Gastroesophageal sphincter (tissue), 3 donors: ENCODE data around the gene MEIS2.

Experiments
- POLR2AphosphoS5 ChIP-seq: sonication (generic); formaldehyde crosslinking; IDR thresholded peaks from one replicate; pipeline ENCODE4 v1.6.1; 2017; ENCODE audit warnings: antibody characterized with exemption
- TF ChIP-seq, protein P1 (sequence below), 4 experiments: fragments of 200-600 bp in 2 of 4; fragments of 450-650 bp in 2 of 4; sonication (generic) in 1 of 4; IDR thresholded peaks; one replicate each; pipeline ENCODE4 v1.5.1; 2017 to 2019; ENCODE audit warnings: antibody characterized with exemption in 4 of 4, mild to moderate bottlenecking in 2 of 4, moderate library complexity in 2 of 4

GRCh38 chr15:37081983-37082382, 18.4 kb downstream of the MEIS2 start:
- TF ChIP-seq, protein P1, sequence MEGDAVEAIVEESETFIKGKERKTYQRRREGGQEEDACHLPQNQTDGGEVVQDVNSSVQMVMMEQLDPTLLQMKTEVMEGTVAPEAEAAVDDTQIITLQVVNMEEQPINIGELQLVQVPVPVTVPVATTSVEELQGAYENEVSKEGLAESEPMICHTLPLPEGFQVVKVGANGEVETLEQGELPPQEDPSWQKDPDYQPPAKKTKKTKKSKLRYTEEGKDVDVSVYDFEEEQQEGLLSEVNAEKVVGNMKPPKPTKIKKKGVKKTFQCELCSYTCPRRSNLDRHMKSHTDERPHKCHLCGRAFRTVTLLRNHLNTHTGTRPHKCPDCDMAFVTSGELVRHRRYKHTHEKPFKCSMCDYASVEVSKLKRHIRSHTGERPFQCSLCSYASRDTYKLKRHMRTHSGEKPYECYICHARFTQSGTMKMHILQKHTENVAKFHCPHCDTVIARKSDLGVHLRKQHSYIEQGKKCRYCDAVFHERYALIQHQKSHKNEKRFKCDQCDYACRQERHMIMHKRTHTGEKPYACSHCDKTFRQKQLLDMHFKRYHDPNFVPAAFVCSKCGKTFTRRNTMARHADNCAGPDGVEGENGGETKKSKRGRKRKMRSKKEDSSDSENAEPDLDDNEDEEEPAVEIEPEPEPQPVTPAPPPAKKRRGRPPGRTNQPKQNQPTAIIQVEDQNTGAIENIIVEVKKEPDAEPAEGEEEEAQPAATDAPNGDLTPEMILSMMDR (IDR thresholded peaks at IDR 0.05): no peak
- peak; percentile 62 for TF ChIP-seq POLR2AphosphoS5
